Epidermal melanocyte (primary cell): ENCODE results near the gene RRP15.
"Not testable (repeated sequence)": the region's sequence is repeated elsewhere in the genome, so short reads cannot be mapped to it uniquely, and the experiment has no call there.

Experiments used
- DNase-seq: peaks from one replicate; pipeline ENCODE4 v3.0.0; 2011; ENCODE audit warnings: low spot score; ENCODE audit not compliant: insufficient read length

The RRP15 gene

GRCh38 chr1:218296162-218296561, 11.1 kb downstream of the RRP15 start:
- DNase-seq: no peak

- no peak for DNase-seq
Observed at GRCh38 chr1:218297461-218297860, 12.4 kb downstream of the RRP15 start.

- no peak for DNase-seq
Observed at GRCh38 chr1:218297867-218298266, 12.8 kb downstream of the RRP15 start.

- no peak for DNase-seq
Observed at GRCh38 chr1:218298398-218298797, 13.3 kb downstream of the RRP15 start.

GRCh38 chr1:218299416-218299815, 14.3 kb downstream of the RRP15 start:
- DNase-seq: no peak

DNA sequence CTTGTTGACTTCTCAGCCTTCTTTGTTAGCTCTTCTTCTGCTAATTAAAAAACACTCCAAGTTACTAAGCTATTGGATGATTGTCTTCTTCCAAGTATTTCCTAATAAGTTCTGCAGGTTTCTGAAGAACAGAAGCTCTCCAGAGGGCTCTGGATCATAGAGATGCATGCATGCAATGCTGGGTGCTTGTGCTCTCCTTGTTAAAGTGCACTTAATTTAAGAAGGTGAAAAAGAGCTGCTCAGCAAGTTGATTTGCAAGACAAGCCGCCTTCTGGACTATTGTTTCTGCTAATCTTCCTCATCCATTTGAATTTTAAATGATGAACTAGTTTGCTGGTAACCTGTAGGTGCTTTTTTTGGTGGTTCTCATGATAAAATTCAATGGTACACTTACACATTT, 16.1 kb downstream of the RRP15 start:
- DNase-seq: no peak

DNA sequence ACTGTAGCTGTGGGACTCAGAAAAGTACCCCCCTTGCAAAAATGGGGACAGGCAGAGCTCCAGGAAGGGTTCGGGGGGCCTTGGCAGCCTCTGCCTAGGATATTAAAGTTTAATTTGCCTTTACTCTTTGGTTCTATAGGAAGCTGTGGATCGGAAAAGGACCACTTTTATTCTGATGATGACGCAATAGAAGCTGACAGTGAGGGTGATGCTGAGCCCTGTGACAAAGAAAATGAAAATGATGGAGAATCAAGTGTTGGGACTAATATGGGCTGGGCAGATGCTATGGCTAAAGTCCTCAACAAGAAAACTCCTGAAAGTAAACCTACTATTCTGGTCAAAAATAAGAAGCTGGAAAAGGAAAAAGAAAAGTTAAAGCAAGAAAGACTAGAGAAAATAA, 17.1 kb downstream of the RRP15 start:
- DNase-seq: no peak

GRCh38 chr1:218303176-218303879, 18.2 kb downstream of the RRP15 start:
- DNase-seq: no peak

DNA sequence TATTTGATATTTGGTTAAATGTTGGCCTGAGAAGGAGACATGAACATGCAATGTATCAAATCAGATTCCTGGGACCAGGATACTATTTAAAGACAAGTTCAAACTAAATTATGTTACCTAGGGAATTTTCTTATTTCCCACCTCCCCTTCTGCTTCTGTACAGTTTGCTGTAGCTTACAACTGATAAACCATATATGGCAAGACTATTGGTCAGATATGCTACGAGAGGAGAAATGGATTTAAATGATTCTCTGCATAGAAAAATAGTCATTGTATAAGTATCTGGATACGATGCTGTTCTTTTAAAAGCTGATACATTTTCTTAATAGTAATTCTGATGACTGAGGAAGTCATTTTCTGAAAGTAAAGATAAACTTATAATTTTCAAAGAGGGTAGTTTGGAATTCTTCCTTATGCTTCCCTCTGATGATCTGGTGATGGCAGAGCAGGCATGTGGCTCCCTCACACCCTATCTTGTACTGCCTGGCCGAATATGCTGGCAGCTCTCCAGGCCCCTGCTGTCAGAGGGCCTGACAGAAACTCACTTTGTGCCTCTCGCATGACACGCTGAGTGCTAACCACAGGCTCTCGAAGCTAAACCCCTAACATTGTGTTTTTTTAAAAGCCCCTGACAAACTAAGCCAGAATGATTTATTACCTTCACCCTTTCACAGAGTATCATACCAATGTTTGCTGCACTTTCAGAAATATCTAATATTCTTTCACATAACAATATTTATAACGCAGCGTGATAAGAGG, 19.4 kb downstream of the RRP15 start:
- no peak for DNase-seq

- DNase-seq: no peak
Observed at GRCh38 chr1:218305472-218306064, 20.5 kb downstream of the RRP15 start.

DNA sequence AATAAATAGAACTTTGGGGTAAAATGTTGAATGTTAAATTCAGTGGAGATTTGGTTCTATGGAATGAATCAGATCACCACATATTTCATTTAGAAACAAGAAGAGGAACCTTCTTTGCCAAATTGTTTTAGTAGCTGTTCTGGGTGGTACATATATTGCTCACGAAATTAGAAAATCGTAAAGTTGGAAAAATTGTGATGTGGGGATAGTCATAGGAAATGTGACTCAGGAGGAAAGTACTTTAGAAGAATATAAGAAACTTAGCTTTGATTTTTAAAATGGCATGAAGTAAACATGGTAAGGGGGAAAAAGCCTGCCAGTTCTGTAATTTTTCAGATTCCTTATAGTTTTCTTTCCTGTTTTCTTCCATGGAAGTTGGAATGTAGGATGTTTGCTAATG, 27.4 kb downstream of the RRP15 start:
- DNase-seq: no peak

DNA sequence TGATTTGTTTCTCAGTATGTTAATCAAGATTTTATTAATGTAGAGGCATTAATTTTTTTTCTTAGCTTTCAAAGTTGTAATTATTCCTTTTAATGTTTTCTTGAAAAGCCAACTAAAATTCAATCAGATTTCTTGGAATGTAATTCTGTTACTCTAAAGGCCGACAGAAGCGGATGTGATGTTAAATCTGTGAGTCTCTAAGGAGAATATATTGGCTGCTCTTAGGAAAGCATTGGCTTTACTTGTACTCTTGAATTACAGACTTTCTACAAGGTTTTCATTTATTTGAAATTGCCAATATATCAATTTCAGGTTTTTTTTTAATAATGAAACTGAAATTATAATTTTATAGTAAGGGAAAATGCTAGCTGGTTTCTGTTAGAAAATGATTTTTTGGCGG, 29.2 kb downstream of the RRP15 start:
- no peak for DNase-seq

DNA sequence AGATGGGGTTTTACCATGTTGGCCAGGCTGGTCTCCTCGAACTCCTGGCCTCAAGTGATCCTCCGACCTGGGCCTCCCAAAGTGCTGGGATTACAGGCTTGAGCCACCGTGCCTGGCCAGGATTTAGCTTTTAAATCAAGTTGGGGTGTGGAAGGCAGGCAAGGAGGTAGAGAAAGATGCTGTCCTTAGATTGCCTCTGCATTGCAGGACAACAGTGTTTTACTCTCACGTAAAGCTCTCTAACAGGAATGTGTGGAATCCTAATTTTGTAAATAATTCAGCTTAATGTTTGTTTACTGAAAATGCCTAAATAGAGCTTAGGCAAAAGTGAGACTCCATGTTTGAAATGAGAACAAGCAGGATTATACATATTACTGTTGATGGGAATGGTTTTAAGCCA, 30.5 kb downstream of the RRP15 start:
- DNase-seq: no peak

- DNase-seq: no peak
Observed at GRCh38 chr1:218317061-218317460, 32.0 kb downstream of the RRP15 start.

GRCh38 chr1:218320182-218320581, 35.1 kb downstream of the RRP15 start:
- not testable (repeated sequence) for DNase-seq

- no peak for DNase-seq
Observed at GRCh38 chr1:218322762-218323161, 37.7 kb downstream of the RRP15 start.

DNA sequence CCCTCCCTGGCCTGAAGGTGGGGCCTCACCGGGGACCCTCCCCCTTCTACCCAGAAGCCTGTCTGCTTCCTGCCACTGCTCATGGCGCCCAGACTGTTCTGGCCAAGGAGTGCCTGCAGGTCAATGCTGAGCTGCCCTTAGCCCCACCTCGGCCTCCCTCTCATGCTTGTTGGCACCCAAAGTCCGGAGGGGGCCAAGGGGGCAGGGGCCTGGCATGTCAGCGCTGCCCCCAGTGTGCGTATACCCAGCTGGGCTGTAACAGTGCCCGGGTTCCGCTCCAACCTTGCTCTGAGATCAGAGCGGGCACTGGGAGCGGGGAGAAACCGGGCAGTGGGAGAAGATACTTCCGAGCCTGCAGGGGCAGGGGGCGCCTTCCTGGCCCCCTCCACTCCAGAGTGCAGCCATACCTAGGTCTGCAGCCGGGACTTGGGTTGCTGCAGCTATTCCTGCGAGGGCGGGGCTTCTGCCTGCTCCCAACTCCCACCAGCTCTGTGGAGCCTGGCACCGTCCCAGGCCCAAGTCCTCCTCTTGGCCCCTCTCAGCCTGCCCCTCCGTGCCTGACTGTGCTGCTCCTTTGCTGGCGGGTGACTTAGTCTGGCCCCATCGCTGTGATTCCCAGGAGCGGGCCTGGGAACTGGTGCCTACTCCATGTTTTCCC, 38.6 kb downstream of the RRP15 start:
- no peak for DNase-seq

GRCh38 chr1:218324226-218324580, 39.1 kb downstream of the RRP15 start:
- no peak for DNase-seq

DNA sequence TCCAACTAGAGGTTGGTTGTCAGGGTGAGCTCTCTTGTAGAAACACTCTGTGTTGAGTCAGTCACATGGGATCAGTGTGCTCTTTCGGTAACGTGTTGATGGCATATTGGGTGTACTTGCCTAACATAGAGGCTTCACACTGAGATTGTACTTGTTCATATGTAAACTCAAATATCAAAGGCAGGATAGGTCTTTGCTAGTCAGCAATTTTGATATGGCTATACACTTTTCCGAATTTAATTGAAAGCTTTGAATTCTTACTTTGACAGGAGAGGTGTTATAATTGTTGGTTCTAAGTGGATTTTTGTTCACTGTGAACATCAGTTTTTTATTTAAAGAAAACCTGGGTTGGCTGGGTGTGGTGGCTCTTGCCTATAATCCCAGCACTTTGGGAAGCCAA, 43.7 kb downstream of the RRP15 start:
- no peak for DNase-seq

GRCh38 chr1:218330043-218330623, 45.0 kb downstream of the RRP15 start:
- peak; percentile 64 for DNase-seq

GRCh38 chr1:218332416-218332815, 47.3 kb downstream of the RRP15 start:
- DNase-seq: no peak

DNA sequence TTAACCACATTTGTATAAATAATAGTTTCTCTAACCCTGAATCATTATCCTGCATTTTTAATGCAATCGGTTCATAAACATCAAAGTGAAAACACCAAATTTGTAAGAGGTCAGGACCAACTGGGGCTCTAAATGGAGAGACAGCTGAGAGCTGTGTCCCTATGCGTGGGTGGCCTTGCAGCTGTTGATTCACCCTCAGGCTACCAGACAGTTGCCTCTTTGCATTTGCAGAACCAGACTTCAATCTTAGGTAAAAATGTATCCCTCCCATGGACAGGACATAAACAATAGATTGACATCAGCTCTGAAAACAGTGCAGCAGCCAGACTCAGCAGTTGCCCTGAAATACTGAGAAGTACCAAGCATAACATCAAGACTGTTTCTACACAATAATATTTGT, 51.2 kb downstream of the RRP15 start:
- DNase-seq: no peak
